ENCODE results near the gene SPTLC2.
"Not testable (repeated sequence)": the region's sequence is repeated elsewhere in the genome, so short reads cannot be mapped to it uniquely, and the experiment has no call there.

Gene SPTLC2

GRCh38 chr14:77585385-77585784 is 31.1 kb downstream of the SPTLC2 start:
- no peak for DNase-seq

GRCh38 chr14:77584809-77585208 is 31.6 kb downstream of the SPTLC2 start:
- no peak for DNase-seq

GRCh38 chr14:77583657-77584056 is 32.8 kb downstream of the SPTLC2 start:
- no peak for DNase-seq

GRCh38 chr14:77582511-77582910 is 33.9 kb downstream of the SPTLC2 start:
- DNase-seq: no peak

GRCh38 chr14:77580964-77581505 is 35.4 kb downstream of the SPTLC2 start:
- DNase-seq: peak; percentile 72

GRCh38 chr14:77580477-77580876 is 36.0 kb downstream of the SPTLC2 start:
- no peak for DNase-seq

GRCh38 chr14:77579780-77580179 is 36.7 kb downstream of the SPTLC2 start:
- no peak for DNase-seq

GRCh38 chr14:77579065-77579464 is 37.4 kb downstream of the SPTLC2 start:
- DNase-seq: no peak

- no peak for DNase-seq
Measured at GRCh38 chr14:77574446-77575115, 41.9 kb downstream of the SPTLC2 start.

- no peak for DNase-seq
Measured at GRCh38 chr14:77573964-77574363, 42.5 kb downstream of the SPTLC2 start.

GRCh38 chr14:77570706-77571268 is 45.6 kb downstream of the SPTLC2 start:
- no peak for DNase-seq

- DNase-seq: no peak
Measured at GRCh38 chr14:77565994-77566305, 50.5 kb downstream of the SPTLC2 start.

- DNase-seq: no peak
Measured at GRCh38 chr14:77565289-77565993, 51.0 kb downstream of the SPTLC2 start.

- DNase-seq: no peak
Measured at GRCh38 chr14:77562681-77563080, 53.8 kb downstream of the SPTLC2 start.

GRCh38 chr14:77561881-77562280 is 54.6 kb downstream of the SPTLC2 start:
- DNase-seq: no peak

GRCh38 chr14:77559381-77559780 is 57.1 kb downstream of the SPTLC2 start:
- no peak for DNase-seq

GRCh38 chr14:77557391-77557790 is 59.0 kb downstream of the SPTLC2 start:
- DNase-seq: no peak

- no peak for DNase-seq
Measured at GRCh38 chr14:77556946-77557345, 59.5 kb downstream of the SPTLC2 start.

GRCh38 chr14:77554816-77555599 is 61.4 kb downstream of the SPTLC2 start:
- DNase-seq: no peak

GRCh38 chr14:77554207-77554606 is 62.2 kb downstream of the SPTLC2 start:
- DNase-seq: no peak

- no peak for DNase-seq
Measured at GRCh38 chr14:77549451-77549850, 67.0 kb downstream of the SPTLC2 start.

- no peak for DNase-seq
Measured at GRCh38 chr14:77547512-77548180, 68.8 kb downstream of the SPTLC2 start.

- not testable (repeated sequence) for DNase-seq
Measured at GRCh38 chr14:77545171-77545570, 71.3 kb downstream of the SPTLC2 start.
